OCI-LY1 (cell line): ENCODE results near the gene PLAGL2.

Experiments
- H2AFZ ChIP-seq: fragments of 200-600 bp; sonication (generic), shearing (Covaris generic); 2 replicates; pipeline ENCODE4 v1.6.0; 2014; ENCODE audit warnings: antibody characterized with exemption, mild to moderate bottlenecking, low read length
- H3F3A ChIP-seq: fragments of 200-600 bp; sonication (generic), shearing (Covaris generic); 2 replicates; pipeline ENCODE4 v1.6.0; 2014; ENCODE audit warnings: mild to moderate bottlenecking, antibody characterized with exemption, low read length, moderate library complexity; ENCODE audit not compliant: insufficient read depth
- H3K27ac ChIP-seq: fragments of 200-600 bp; sonication (generic); 2 replicates; pipeline ENCODE4 v1.5.1; 2014; ENCODE audit warnings: low read length, mixed run types, mild to moderate bottlenecking, low read depth; ENCODE audit not compliant: poor library complexity, severe bottlenecking
- H3K27me3 ChIP-seq: fragments of 200-600 bp; sonication (generic); 2 replicates; pipeline ENCODE4 v1.6.0; 2014; ENCODE audit warnings: antibody characterized with exemption, mild to moderate bottlenecking, low read length, moderate library complexity; ENCODE audit not compliant: insufficient read depth
- H3K36me3 ChIP-seq: fragments of 200-600 bp; sonication (generic); 2 replicates; pipeline ENCODE4 v1.6.1; 2014; ENCODE audit warnings: mild to moderate bottlenecking, antibody characterized with exemption, low read length, moderate library complexity, mixed read lengths; ENCODE audit not compliant: insufficient read depth
- H3K4me1 ChIP-seq: fragments of 200-600 bp; sonication (generic); 2 replicates; pipeline ENCODE4 v1.5.1; 2014; ENCODE audit warnings: mild to moderate bottlenecking, low read length, moderate library complexity; ENCODE audit not compliant: insufficient read depth, severe bottlenecking
- H3K4me2 ChIP-seq: fragments of 200-600 bp; sonication (generic), shearing (Covaris generic); 2 replicates; pipeline ENCODE4 v1.6.1; 2014; ENCODE audit warnings: low read length
- H3K4me3 ChIP-seq: fragments of 200-600 bp; sonication (generic); 2 replicates; pipeline ENCODE4 v1.5.1; 2014; ENCODE audit warnings: low read length, low read depth, mild to moderate bottlenecking, mixed read lengths; ENCODE audit not compliant: poor library complexity, severe bottlenecking
- H3K79me2 ChIP-seq: fragments of 200-600 bp; shearing (Covaris generic); 2 replicates; pipeline ENCODE4 v1.6.1; 2016; ENCODE audit warnings: mixed run types, low read length, mixed read lengths; ENCODE audit not compliant: insufficient read depth
- H3K9ac ChIP-seq: fragments of 200-600 bp; sonication (generic), shearing (Covaris generic); 2 replicates; pipeline ENCODE4 v1.6.1; 2014; ENCODE audit warnings: mild to moderate bottlenecking, low read length, mixed read lengths
- H3K9me2 ChIP-seq: fragments of 200-600 bp; sonication (generic), shearing (Covaris generic); 2 replicates; pipeline ENCODE4 v1.6.1; 2014; ENCODE audit warnings: low read depth, mild to moderate bottlenecking, low read length, mixed read lengths
- H3K9me3 ChIP-seq: fragments of 200-600 bp; shearing (Covaris generic); 2 replicates; pipeline ENCODE4 v1.6.1; 2014; ENCODE audit warnings: low read length, mixed read lengths
- H4K20me1 ChIP-seq: fragments of 200-600 bp; sonication (generic), shearing (Covaris generic); 2 replicates; pipeline ENCODE4 v1.6.0; 2016; ENCODE audit warnings: mild to moderate bottlenecking, low read length; ENCODE audit not compliant: insufficient read depth
- EZH2 ChIP-seq: fragments of 200-600 bp; sonication (generic), shearing (Covaris generic); IDR thresholded peaks from 2 replicates; pipeline ENCODE4 v1.8.0; 2017; ENCODE audit warnings: borderline replicate concordance, mixed run types, mild to moderate bottlenecking, antibody characterized with exemption, low read length, moderate library complexity, mixed read lengths
- TF ChIP-seq, protein P1 (sequence below): fragments of 200-600 bp; sonication (generic), shearing (Covaris generic); IDR thresholded peaks from 2 replicates; pipeline ENCODE4 v1.5.1; 2017; ENCODE audit warnings: mild to moderate bottlenecking, antibody characterized with exemption, low read length, moderate library complexity, mixed read lengths

The PLAGL2 gene

DNA sequence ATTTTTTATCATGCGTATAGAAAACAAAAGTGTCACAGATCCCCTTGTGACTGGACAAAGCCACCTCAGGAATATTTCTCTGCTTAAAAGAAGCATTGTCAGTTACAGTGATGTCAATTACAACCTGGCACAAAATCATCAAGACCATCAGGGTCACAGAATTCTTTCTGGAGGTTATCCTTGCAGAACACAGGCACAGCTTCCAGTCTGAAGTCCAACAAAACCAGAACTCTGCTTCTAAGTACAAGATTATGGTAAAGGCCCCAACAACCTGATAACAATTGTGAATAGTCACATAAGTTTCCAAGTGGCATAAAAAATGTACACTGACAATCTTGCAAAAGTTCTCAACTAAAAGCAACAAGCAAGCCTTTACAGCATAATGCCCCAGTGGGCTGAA, 21.0 kb downstream of the PLAGL2 start:
- Histone ChIP-seq H3K4me3 (no peak overlapping the region), H2AFZ (no peak overlapping the region), H4K20me1 (no peaks in the 10 kb centered on the region), H3K27ac (no peak overlapping the region), H3K9me3 (no peaks in the 10 kb centered on the region), H3F3A (no peaks in the 10 kb centered on the region), H3K4me2 (no peak overlapping the region), H3K79me2 (no peaks in the 10 kb centered on the region), H3K27me3 (peaks cover 4% of the 10 kb centered on the region; the same call in 1 of the 2 replicates), H3K9me2 (no peaks in the 10 kb centered on the region), H3K36me3 (peaks cover 3% of the 10 kb centered on the region; the same call in 1 of the 2 replicates), H3K9ac (no peak overlapping the region), H3K4me1 (peaks cover 7% of the 10 kb centered on the region)
- TF ChIP-seq, protein P1, sequence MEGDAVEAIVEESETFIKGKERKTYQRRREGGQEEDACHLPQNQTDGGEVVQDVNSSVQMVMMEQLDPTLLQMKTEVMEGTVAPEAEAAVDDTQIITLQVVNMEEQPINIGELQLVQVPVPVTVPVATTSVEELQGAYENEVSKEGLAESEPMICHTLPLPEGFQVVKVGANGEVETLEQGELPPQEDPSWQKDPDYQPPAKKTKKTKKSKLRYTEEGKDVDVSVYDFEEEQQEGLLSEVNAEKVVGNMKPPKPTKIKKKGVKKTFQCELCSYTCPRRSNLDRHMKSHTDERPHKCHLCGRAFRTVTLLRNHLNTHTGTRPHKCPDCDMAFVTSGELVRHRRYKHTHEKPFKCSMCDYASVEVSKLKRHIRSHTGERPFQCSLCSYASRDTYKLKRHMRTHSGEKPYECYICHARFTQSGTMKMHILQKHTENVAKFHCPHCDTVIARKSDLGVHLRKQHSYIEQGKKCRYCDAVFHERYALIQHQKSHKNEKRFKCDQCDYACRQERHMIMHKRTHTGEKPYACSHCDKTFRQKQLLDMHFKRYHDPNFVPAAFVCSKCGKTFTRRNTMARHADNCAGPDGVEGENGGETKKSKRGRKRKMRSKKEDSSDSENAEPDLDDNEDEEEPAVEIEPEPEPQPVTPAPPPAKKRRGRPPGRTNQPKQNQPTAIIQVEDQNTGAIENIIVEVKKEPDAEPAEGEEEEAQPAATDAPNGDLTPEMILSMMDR: no peak
- TF ChIP-seq EZH2: no peak

DNA sequence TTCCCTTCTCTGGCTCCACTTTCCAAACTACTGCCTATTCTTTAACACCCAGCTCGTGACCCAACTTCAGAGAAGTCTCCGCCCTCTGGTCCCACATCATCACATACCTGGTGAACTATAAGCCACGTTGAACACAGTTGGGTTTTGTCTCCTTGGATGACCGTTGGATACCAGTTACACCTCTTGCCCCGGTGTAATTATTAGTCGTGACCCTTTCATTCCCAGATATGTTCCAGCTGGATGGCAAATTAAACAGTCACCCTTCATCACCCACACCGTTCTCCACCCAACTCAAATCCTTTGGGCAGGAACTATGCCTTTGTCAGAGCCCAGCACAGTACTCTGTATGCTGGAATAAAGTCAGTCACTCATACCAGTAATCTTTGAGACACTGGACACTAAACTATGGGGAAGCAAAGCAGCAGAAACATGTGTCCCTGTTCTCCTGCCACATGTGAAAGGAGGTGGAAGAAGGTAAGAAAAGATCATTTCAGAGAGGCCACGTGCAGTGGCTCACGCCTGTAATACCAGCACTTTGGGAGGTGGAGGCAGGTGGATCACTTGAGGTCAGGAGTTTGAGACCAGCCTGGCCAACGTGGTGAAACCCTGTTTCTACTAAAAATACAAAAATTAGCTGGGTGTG, 22.5 kb downstream of the PLAGL2 start:
- Histone ChIP-seq H3K27me3 (peaks cover 4% of the 10 kb centered on the region; the same call in 1 of the 2 replicates), H3K9ac (no peak overlapping the region), H3K4me3 (no peak overlapping the region), H4K20me1 (no peaks in the 10 kb centered on the region), H3K79me2 (no peaks in the 10 kb centered on the region), H2AFZ (no peak overlapping the region), H3K4me2 (no peak overlapping the region), H3K36me3 (no peaks in the 10 kb centered on the region; the same call in 1 of the 2 replicates), H3K27ac (no peak overlapping the region), H3K9me3 (no peaks in the 10 kb centered on the region), H3K9me2 (no peaks in the 10 kb centered on the region), H3K4me1 (no peaks in the 10 kb centered on the region), H3F3A (no peaks in the 10 kb centered on the region)
- TF ChIP-seq EZH2: no peak
- TF ChIP-seq, protein P1: no peak

DNA sequence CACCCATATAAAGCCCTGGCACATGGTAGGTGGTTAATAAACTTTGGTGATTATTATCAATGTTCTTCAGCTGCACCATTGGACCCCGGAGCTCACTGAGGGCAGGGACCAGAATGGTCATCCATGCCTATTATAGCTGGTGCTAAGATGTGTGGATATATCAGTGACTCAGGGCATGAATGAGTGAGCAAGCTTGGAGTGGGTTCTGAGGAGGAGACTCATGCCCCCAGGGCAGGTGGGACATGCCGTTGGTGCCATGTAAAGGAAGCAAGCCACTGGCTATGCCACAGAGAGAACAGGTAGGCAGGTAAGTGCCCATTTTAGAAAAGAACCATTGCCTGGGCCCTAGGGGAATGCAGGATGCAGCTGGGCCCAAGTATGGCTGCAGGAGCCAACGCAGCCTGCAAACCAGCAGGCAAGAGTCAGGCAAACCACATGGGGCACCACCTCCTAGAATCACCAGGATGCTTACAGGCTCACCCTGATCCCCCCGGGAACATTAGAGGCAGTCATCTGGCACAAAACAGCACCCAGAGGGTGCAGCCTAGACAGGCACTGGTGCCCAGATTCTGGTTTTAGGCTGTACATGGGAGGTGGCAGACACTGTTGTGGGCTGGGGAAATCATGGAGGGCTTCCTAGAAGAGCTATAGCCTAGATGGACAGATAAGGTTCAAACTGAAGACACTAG, 23.5 kb downstream of the PLAGL2 start:
- Histone ChIP-seq H3K4me2 (no peak overlapping the region), H3F3A (no peaks in the 10 kb centered on the region)

More for the DNA sequence above, 23.5 kb downstream of the PLAGL2 start:
- H3K36me3 ChIP-seq: no peaks in the 10 kb centered on the region; the same call in 1 of the 2 replicates
- peaks cover 4% of the 10 kb centered on the region; the same call in 1 of the 2 replicates for H3K27me3 ChIP-seq
- TF ChIP-seq EZH2: no peak
- TF ChIP-seq, protein P1: no peak
- H3K27ac ChIP-seq: no peak overlapping the region
- no peak overlapping the region for H3K4me3 ChIP-seq
- no peaks in the 10 kb centered on the region for H3K9me2 ChIP-seq
- no peak overlapping the region for H2AFZ ChIP-seq
- H4K20me1 ChIP-seq: no peaks in the 10 kb centered on the region
- H3K9me3 ChIP-seq: no peaks in the 10 kb centered on the region
- no peaks in the 10 kb centered on the region for H3K4me1 ChIP-seq
- H3K9ac ChIP-seq: no peak overlapping the region
- H3K79me2 ChIP-seq: no peaks in the 10 kb centered on the region
